HCT116 (cell line): ENCODE measurements around the gene ZPBP. TPM values are rescaled to one million over a fixed set of nuclear protein-coding genes. Genes with fewer than 3 reads are reported as not detected.

Source experiments
- ATAC-seq: fragments of 200-7000 bp; cut with Tn5 transposase; 2 replicates; pipeline ENCODE4 v1.9.1; 2020; ENCODE audit warnings: mild to moderate bottlenecking, moderate library complexity
- BruUV-seq: library from RNA; stranded (reverse); fragments of 400-500 nt; replicated peaks from 2 replicates; lab custom pipeline; 2021; lab: Mats Ljungman, UMichigan
- CTCF ChIA-PET: fragments of 300-600 bp; sonication (Branson Sonifier 250); formaldehyde crosslinking; loops from one replicate; lab custom pipeline; 2021; ENCODE audit warnings: antibody characterized with exemption; lab: Charles Lee
- POLR2A ChIA-PET: fragments of 300-600, 350-600 bp; sonication (Branson Sonifier 250); formaldehyde crosslinking; loops from one replicate; lab custom pipeline; 2021; ENCODE audit warnings: antibody characterized with exemption; lab: Charles Lee
- RAD21 ChIA-PET, 2 experiments: fragments of 300-600 bp; sonication (Branson Sonifier 250); formaldehyde crosslinking; loops; one replicate each; lab custom pipeline; 2023; ENCODE audit warnings: low total read pairs in 2 of 2; ENCODE audit not compliant: uncharacterized antibody in 2 of 2, unreplicated experiment in 2 of 2, low non-redundant PET in 1 of 2; lab: Charles Lee
- DNase-seq: peaks from one replicate; pipeline ENCODE4 v3.0.0-alpha.2; 2010; ENCODE audit warnings: low read depth, low spot score
- H2AFZ ChIP-seq: fragments of 200-600 bp; shearing (Covaris generic), sonication (generic); 2 replicates; pipeline ENCODE4 v1.6.1; 2017; ENCODE audit warnings: low read depth, mixed run types, mixed read lengths, antibody characterized with exemption, low read length; ENCODE audit not compliant: poor library complexity, severe bottlenecking
- H3K27ac ChIP-seq: 2 replicates; pipeline ENCODE4 v1.5.1; 2012; ENCODE audit warnings: low read depth, low read length
- H3K27me3 ChIP-seq: fragments of 200-600 bp; sonication (generic); 2 replicates; pipeline ENCODE4 v1.6.1; 2016; ENCODE audit warnings: mixed run types, low read length, mixed read lengths; ENCODE audit not compliant: insufficient read depth
- H3K36me3 ChIP-seq, 2 experiments: fragments of 200-500 bp in 1 of 2; fragments of 200-600 bp in 1 of 2; sonication (Bioruptor generic) in 1 of 2; sonication (generic) in 1 of 2; 2 replicates each; pipeline versions ENCODE4 v1.5.1 to v1.6.1; 2014 to 2016; ENCODE audit warnings: low read length in 2 of 2, inconsistent platforms in 1 of 2, mixed read lengths in 1 of 2, mixed run types in 1 of 2; ENCODE audit not compliant: insufficient read depth in 2 of 2, control insufficient read depth in 1 of 2
- H3K4me1 ChIP-seq, 2 experiments: fragments of 200-600 bp in 1 of 2; sonication (generic) in 1 of 2; 2 replicates each; pipeline versions ENCODE4 v1.5.1 to v1.6.1; 2012 to 2017; ENCODE audit warnings: low read length in 2 of 2, inconsistent platforms in 1 of 2, mild to moderate bottlenecking in 1 of 2, mixed read lengths in 1 of 2, mixed run types in 1 of 2, moderate library complexity in 1 of 2; ENCODE audit not compliant: insufficient read depth in 2 of 2, control insufficient read depth in 1 of 2
- H3K4me2 ChIP-seq: fragments of 200-600 bp; sonication (generic); 2 replicates; pipeline ENCODE4 v1.6.1; 2017; ENCODE audit warnings: mixed run types, low read length, mixed read lengths
- H3K4me3 ChIP-seq, 2 experiments: fragments of 200-600 bp in 1 of 2; sonication (generic) in 1 of 2; replicated peaks in 1 of 2; 2 replicates each; pipeline ENCODE4 v1.5.1; 2011 to 2016; ENCODE audit warnings: low read length in 2 of 2, control low read depth in 1 of 2, low read depth in 1 of 2, mild to moderate bottlenecking in 1 of 2, mixed read lengths in 1 of 2, mixed run types in 1 of 2
- H3K79me2 ChIP-seq: fragments of 200-600 bp; sonication (generic); 2 replicates; pipeline ENCODE4 v1.6.1; 2017; ENCODE audit warnings: mild to moderate bottlenecking, mixed run types, low read length, moderate library complexity, mixed read lengths; ENCODE audit not compliant: insufficient read depth
- H3K9ac ChIP-seq: fragments of 200-600 bp; sonication (generic); 2 replicates; pipeline ENCODE4 v1.6.1; 2016; ENCODE audit warnings: low read length, mixed read lengths
- H3K9me2 ChIP-seq: fragments of 200-600 bp; sonication (generic), shearing (Covaris generic); 2 replicates; pipeline ENCODE4 v1.6.1; 2017; ENCODE audit warnings: mixed run types, mild to moderate bottlenecking, moderate library complexity; ENCODE audit not compliant: insufficient read depth
- H3K9me3 ChIP-seq, 2 experiments: fragments of 200-500 bp in 1 of 2; fragments of 200-600 bp in 1 of 2; sonication (Bioruptor generic) in 1 of 2; sonication (generic) in 1 of 2; 2 replicates each; pipeline ENCODE4 v1.6.1; 2014 to 2017; ENCODE audit warnings: low read length in 2 of 2, mixed read lengths in 2 of 2, inconsistent platforms in 1 of 2, low read depth in 1 of 2, mild to moderate bottlenecking in 1 of 2, mixed run types in 1 of 2, moderate library complexity in 1 of 2; ENCODE audit not compliant: control insufficient read depth in 1 of 2, insufficient read depth in 1 of 2
- H4K20me1 ChIP-seq: fragments of 200-600 bp; sonication (generic), shearing (Covaris generic); 2 replicates; pipeline ENCODE4 v1.6.1; 2017; ENCODE audit warnings: mixed run types, mild to moderate bottlenecking, moderate library complexity; ENCODE audit not compliant: insufficient read depth
- CBX3 ChIP-seq: IDR thresholded peaks from 2 replicates; pipeline ENCODE4 v1.6.1; 2012; ENCODE audit warnings: low read depth
- EZH2 ChIP-seq: fragments of 200-600 bp; sonication (generic); IDR thresholded peaks from 2 replicates; pipeline ENCODE4 v1.6.1; 2017; ENCODE audit warnings: antibody characterized with exemption, mixed run types
- EZH2phosphoT487 ChIP-seq: fragments of 200-600 bp; IDR thresholded peaks from 2 replicates; pipeline ENCODE4 v1.6.1; 2018; ENCODE audit warnings: antibody characterized with exemption, borderline replicate concordance
- SP1 ChIP-seq: IDR thresholded peaks from 2 replicates; pipeline ENCODE4 v1.6.1; 2012; ENCODE audit warnings: low read depth
- SRF ChIP-seq: IDR thresholded peaks from 2 replicates; pipeline ENCODE4 v1.6.1; 2012; ENCODE audit warnings: low read depth
- ZFX ChIP-seq: fragments of 450-650 bp; IDR thresholded peaks from 2 replicates; pipeline ENCODE4 v1.6.1; 2017
- intact Hi-C: fragments of 100-400 bp; cut with micrococcal nuclease; formaldehyde crosslinking; loops from 2 replicates; pipeline ENCODE4 v1.10.0; 2022
- total RNA-seq: library from RNA; stranded (reverse); gene quantifications from one replicate; pipeline ENCODE4 v1.2.1, GENCODE V29; 2021; ENCODE audit not compliant: unreplicated experiment

The ZPBP gene
- total RNA-seq, 1 experiment from 2014 or later: not detected

DNA sequence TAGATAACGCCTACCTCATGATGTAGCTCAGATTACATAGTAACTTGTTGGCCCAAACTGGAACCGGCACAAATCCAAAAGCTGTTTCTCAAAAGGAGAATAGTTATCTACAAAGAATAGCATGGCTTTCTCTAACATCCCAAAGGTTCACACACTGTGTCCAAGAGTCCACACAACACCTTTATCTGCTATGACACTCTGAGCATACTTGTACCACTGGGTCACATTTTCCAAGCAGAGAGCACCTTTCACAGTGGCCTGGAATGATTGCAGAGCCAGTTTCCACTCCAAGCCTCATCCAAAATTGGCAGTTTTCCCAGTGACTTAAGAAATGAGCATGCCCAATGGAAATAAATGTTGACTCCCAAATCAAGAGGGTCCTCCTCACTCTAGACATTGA, 164.3 kb downstream of the ZPBP start:
- no peak overlapping the region for H3K4me2 ChIP-seq
- no peaks in the 10 kb centered on the region for H3K9me3 ChIP-seq
- H3K9me2 ChIP-seq: no peaks in the 10 kb centered on the region
- ChIA-PET RAD21 (no interaction called here), CTCF (no interaction called here), POLR2A (no interaction called here)
- TF ChIP-seq ZFX (no peak), CBX3 (no peak), EZH2phosphoT487 (no peak)
- BruUV-seq: no TSS peak
- H3K27ac ChIP-seq: no peak overlapping the region
- no peaks in the 10 kb centered on the region for H3K27me3 ChIP-seq
- no peaks in the 10 kb centered on the region for H4K20me1 ChIP-seq
- no peak for DNase-seq
- no peaks in the 10 kb centered on the region for H3K4me1 ChIP-seq
- no peak overlapping the region for H3K9ac ChIP-seq
- no peaks in the 10 kb centered on the region for H3K36me3 ChIP-seq
- H2AFZ ChIP-seq: no peak overlapping the region
- no peaks in the 10 kb centered on the region for H3K79me2 ChIP-seq
- no peak overlapping the region for H3K4me3 ChIP-seq
- ATAC-seq: no peak
- intact Hi-C loops: no loop called here

DNA sequence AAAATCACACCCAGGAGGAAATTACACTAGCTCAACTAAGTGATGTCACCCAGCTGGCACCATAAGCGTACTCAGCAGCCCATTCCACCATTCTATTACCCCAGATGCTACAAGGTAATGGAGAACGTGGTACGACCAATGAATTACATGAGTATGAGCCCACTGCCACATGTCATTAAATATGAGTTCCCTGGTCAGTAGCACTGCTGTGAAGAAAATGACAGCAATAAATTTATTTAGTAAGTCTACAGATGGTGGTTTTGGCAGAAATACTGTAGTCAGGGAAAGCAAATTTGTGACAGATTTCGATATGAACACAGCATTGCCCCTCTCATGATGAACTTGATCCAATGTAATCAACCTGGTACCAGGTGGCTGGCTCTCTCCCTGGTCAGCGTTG, 165.4 kb downstream of the ZPBP start:
- no peaks in the 10 kb centered on the region for H3K9me2 ChIP-seq
- no peaks in the 10 kb centered on the region for H3K4me1 ChIP-seq
- TF ChIP-seq SP1: no peak
- TF ChIP-seq EZH2: no peak
- TF ChIP-seq SRF: no peak
- no peak overlapping the region for H3K4me3 ChIP-seq
- no peaks in the 10 kb centered on the region for H3K27me3 ChIP-seq
- no peak overlapping the region for H2AFZ ChIP-seq
- CTCF ChIA-PET: no interaction called here
- no peaks in the 10 kb centered on the region for H3K9me3 ChIP-seq
- no peak overlapping the region for H3K9ac ChIP-seq
- no peak overlapping the region for H3K4me2 ChIP-seq
- RAD21 ChIA-PET: no interaction called here
- H3K27ac ChIP-seq: no peak overlapping the region
- intact Hi-C loops: no loop called here
- no peak for ATAC-seq
- POLR2A ChIA-PET: no interaction called here
- no peaks in the 10 kb centered on the region for H3K79me2 ChIP-seq
- no peaks in the 10 kb centered on the region for H3K36me3 ChIP-seq
- DNase-seq: no peak
- H4K20me1 ChIP-seq: no peaks in the 10 kb centered on the region
- no TSS peak for BruUV-seq
